GM12892 (cell line): Measurements from ENCODE around the gene P2RX3.

ENCODE experiments used
- POLR2A ChIP-seq: IDR thresholded peaks from 2 replicates; pipeline ENCODE4 v1.6.1; 2011; ENCODE audit warnings: low read depth, low read length, control low read depth
- POLR2AphosphoS5 ChIP-seq: IDR thresholded peaks from 2 replicates; pipeline ENCODE4 v1.6.1; 2011; ENCODE audit warnings: low read depth, low read length, control low read depth
- TAF1 ChIP-seq: IDR thresholded peaks from 2 replicates; pipeline ENCODE4 v1.6.1; 2011; ENCODE audit warnings: low read depth, mild to moderate bottlenecking, control low read depth, low read length, borderline replicate concordance

- TF ChIP-seq TAF1 (no peak), POLR2A (no peak), POLR2AphosphoS5 (no peak)
These were observed 28.1 kb upstream of the P2RX3 start for GRCh38 chr11:57310091-57310490.
